Neural crest cell (in vitro differentiated cells): ENCODE data around the gene DNAH17. TPM values are rescaled to one million over a fixed set of nuclear protein-coding genes. Genes with fewer than 3 reads are reported as not detected.

Experiments used
- DNase-seq: peaks from one replicate; pipeline ENCODE4 v3.0.0; 2021; ENCODE audit warnings: low read depth, mixed read lengths, low spot score
- H3K27ac Mint-ChIP-seq: one replicate; pipeline ENCODE4 v1.8.0; 2021; ENCODE audit warnings: mild to moderate bottlenecking, mixed read lengths; ENCODE audit not compliant: unreplicated experiment
- H3K27me3 Mint-ChIP-seq: 2 replicates; pipeline ENCODE4 v1.8.0; 2021; ENCODE audit warnings: low read depth, mild to moderate bottlenecking, mixed read lengths
- H3K36me3 Mint-ChIP-seq: 2 replicates; pipeline ENCODE4 v1.8.0; 2021; ENCODE audit warnings: low read depth, mild to moderate bottlenecking, mixed read lengths
- H3K4me1 Mint-ChIP-seq: 2 replicates; pipeline ENCODE4 v1.8.0; 2021; ENCODE audit warnings: mixed read lengths
- H3K4me3 Mint-ChIP-seq: one replicate; pipeline ENCODE4 v1.8.0; 2021; ENCODE audit warnings: mild to moderate bottlenecking, mixed read lengths
- H3K9me3 Mint-ChIP-seq: 2 replicates; pipeline ENCODE4 v1.8.0; 2021; ENCODE audit warnings: mixed read lengths
- CTCF ChIP-seq: fragments of 200-600 bp; sonication (generic); conservative IDR thresholded peaks from 2 replicates; pipeline ENCODE4 v1.5.0; 2021; ENCODE audit warnings: antibody characterized with exemption, mild to moderate bottlenecking
- total RNA-seq: library from RNA; stranded (reverse); gene quantifications from 2 replicates; pipeline ENCODE4 v1.2.1, GENCODE V29; 2021

DNAH17 gene
- total RNA-seq, 1 donor from 2014 or later = 0.09 TPM

- Mint-ChIP-seq H3K36me3 (no peaks in the 10 kb centered on the region), H3K9me3 (no peaks in the 10 kb centered on the region), H3K4me3 (no peak overlapping the region), H3K4me1 (peaks cover 23% of the 10 kb centered on the region), H3K27me3 (no peaks in the 10 kb centered on the region), H3K27ac (no peak overlapping the region)
- TF ChIP-seq CTCF = no peak
- no peak for DNase-seq
Measured at GRCh38 chr17:78387977-78388941, 188.9 kb downstream of the DNAH17 start.

DNA sequence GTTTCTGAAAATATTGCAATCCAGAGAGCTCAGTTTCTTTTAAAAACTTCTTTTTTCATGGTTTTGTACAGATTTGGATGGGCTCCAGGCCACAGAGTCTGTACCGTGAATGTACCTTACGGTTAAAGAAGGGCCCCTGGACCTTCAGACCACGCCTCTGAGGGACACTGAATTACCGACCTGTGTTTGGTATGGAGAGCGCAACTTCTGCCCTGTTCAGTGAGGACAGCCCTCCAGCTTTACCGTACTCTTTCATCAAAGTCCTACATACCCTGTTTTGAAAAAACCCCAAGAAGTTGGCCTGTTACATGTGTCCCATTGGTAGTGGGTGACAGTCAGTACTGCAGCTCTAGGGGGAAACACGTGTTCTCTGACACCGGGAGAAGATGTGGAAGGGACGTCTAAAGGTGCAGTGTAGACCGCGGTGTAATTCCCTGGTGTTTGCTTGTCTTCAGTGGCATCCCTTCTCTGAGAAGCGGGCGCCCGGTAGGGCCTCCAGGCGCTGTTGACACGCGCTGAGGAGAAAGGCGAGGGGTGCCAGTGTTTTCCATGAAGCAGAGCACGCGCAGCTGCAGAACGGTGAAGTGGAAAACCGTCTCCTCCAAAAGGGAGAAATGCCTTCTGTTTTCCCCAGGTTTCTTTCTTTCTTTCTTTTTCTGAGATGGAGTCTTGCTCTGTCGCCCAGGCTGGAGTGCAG, 192.6 kb downstream of the DNAH17 start:
- no peak for DNase-seq
- peaks cover 37% of the 10 kb centered on the region for H3K4me1 Mint-ChIP-seq
- H3K4me3 Mint-ChIP-seq = no peak overlapping the region
- H3K27me3 Mint-ChIP-seq = no peaks in the 10 kb centered on the region
- H3K27ac Mint-ChIP-seq = no peak overlapping the region
- TF ChIP-seq CTCF = no peak
- H3K9me3 Mint-ChIP-seq = no peaks in the 10 kb centered on the region
- H3K36me3 Mint-ChIP-seq = no peaks in the 10 kb centered on the region

GRCh38 chr17:78383725-78384471, 193.3 kb downstream of the DNAH17 start:
- Mint-ChIP-seq H3K4me1 (peaks cover 42% of the 10 kb centered on the region), H3K36me3 (no peaks in the 10 kb centered on the region), H3K27me3 (no peaks in the 10 kb centered on the region), H3K9me3 (no peaks in the 10 kb centered on the region), H3K4me3 (peak overlapping the region; percentile 47), H3K27ac (no peak overlapping the region)
- no peak for DNase-seq
- no peak for TF ChIP-seq CTCF

DNA sequence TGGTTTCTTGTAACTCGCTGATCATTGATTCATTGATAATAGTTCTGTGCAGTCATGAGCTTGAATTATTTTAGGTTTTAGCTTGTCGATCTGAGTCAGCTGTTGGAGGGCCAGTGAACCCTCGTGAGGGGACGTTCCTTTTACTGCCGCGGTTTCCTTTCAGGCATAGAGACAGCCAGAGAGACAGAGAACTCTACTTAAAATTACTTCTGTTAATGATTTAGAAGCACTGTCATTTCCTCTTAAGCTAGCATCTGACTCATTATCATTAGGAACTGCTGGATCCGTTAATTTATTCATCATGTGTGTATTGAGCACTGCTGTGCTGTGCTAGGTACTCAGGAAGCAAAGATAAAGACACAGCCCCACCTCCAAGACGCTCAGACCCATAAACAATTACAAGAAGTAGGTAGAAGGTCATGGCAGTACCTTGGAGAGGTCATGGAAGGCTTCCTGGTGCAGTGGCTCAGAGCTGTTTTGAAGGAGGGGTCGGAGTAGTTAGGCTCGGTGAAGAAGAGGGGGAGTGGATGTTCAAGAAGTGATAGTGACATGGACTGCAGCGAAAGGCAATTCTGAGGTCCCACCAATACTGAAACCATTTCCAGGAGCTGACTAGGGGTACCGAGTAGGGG, 195.5 kb downstream of the DNAH17 start:
- peaks cover 40% of the 10 kb centered on the region for H3K4me1 Mint-ChIP-seq
- no peak for DNase-seq

More for the DNA sequence above, 195.5 kb downstream of the DNAH17 start:
- TF ChIP-seq CTCF = no peak
- Mint-ChIP-seq H3K27me3 (no peaks in the 10 kb centered on the region), H3K9me3 (no peaks in the 10 kb centered on the region), H3K36me3 (no peaks in the 10 kb centered on the region), H3K27ac (no peak overlapping the region), H3K4me3 (peak overlapping the region; percentile 64)
